GM23338 (cell line): ENCODE data around the gene VWDE. TPM values are rescaled to one million over a fixed set of nuclear protein-coding genes. Genes with fewer than 3 reads are reported as not detected.

ENCODE experiments used
- ATAC-seq: fragments of 200-7000 bp; cut with Tn5 transposase; 3 replicates; pipeline ENCODE4 v1.9.1; 2020
- DNase-seq: peaks from one replicate; pipeline ENCODE4 v3.0.0-alpha.2; 2015; ENCODE audit warnings: low spot score
- H2AFZ ChIP-seq: fragments of 200-600 bp; sonication (generic); 2 replicates; pipeline ENCODE4 v1.8.0; 2016; ENCODE audit warnings: antibody characterized with exemption, mild to moderate bottlenecking, moderate library complexity
- H3F3A ChIP-seq: fragments of 200-600 bp; sonication (generic); replicated peaks from 2 replicates; pipeline ENCODE4 v1.8.0; 2017; ENCODE audit warnings: antibody characterized with exemption, mixed run types, low read depth
- H3K27ac ChIP-seq: fragments of 200-600 bp; sonication (generic); 2 replicates; pipeline ENCODE4 v1.6.1; 2016; ENCODE audit warnings: low read depth
- H3K27me3 ChIP-seq: fragments of 200-600 bp; sonication (generic); 2 replicates; pipeline ENCODE4 v1.8.0; 2016; ENCODE audit warnings: mild to moderate bottlenecking, mixed run types, moderate library complexity; ENCODE audit not compliant: insufficient read depth
- H3K36me3 ChIP-seq: fragments of 200-600 bp; sonication (generic); 2 replicates; pipeline ENCODE4 v1.8.0; 2016; ENCODE audit warnings: mild to moderate bottlenecking; ENCODE audit not compliant: insufficient read depth
- H3K4me1 ChIP-seq: fragments of 200-600 bp; sonication (generic); 2 replicates; pipeline ENCODE4 v1.8.0; 2016; ENCODE audit warnings: mild to moderate bottlenecking, moderate library complexity; ENCODE audit not compliant: insufficient read depth
- H3K4me2 ChIP-seq: fragments of 200-600 bp; sonication (generic); 2 replicates; pipeline ENCODE4 v1.7.1; 2017; ENCODE audit warnings: mixed run types
- H3K4me3 ChIP-seq: fragments of 200-600 bp; sonication (generic); 2 replicates; pipeline ENCODE4 v1.6.1; 2016; ENCODE audit warnings: mixed run types
- H3K79me2 ChIP-seq: fragments of 200-600 bp; sonication (generic); replicated peaks from 2 replicates; pipeline ENCODE4 v1.8.0; 2017; ENCODE audit warnings: mild to moderate bottlenecking; ENCODE audit not compliant: insufficient read depth
- H3K9me2 ChIP-seq: fragments of 200-600 bp; sonication (generic); 2 replicates; pipeline ENCODE4 v1.8.0; 2017; ENCODE audit not compliant: insufficient read depth
- H4K20me1 ChIP-seq: fragments of 200-600 bp; sonication (generic); replicated peaks from 2 replicates; pipeline ENCODE4 v1.8.0; 2017; ENCODE audit warnings: mild to moderate bottlenecking; ENCODE audit not compliant: insufficient read depth
- H3K27ac Mint-ChIP-seq: 2 replicates; pipeline ENCODE4 v1.8.0; 2020; ENCODE audit warnings: inconsistent platforms, mild to moderate bottlenecking, moderate library complexity, mixed read lengths
- H3K27me3 Mint-ChIP-seq: 3 replicates; pipeline ENCODE4 v1.8.0; 2022; ENCODE audit warnings: low read depth, mild to moderate bottlenecking, moderate library complexity, mixed read lengths, inconsistent platforms; ENCODE audit not compliant: insufficient read depth, poor library complexity
- H3K36me3 Mint-ChIP-seq: 3 replicates; pipeline ENCODE4 v1.8.0; 2021; ENCODE audit warnings: low read depth, mild to moderate bottlenecking, inconsistent platforms, moderate library complexity, mixed read lengths
- H3K4me1 Mint-ChIP-seq: 3 replicates; pipeline ENCODE4 v1.8.0; 2020; ENCODE audit warnings: mild to moderate bottlenecking, inconsistent platforms, mixed read lengths
- H3K4me3 Mint-ChIP-seq: 3 replicates; pipeline ENCODE4 v1.8.0; 2021; ENCODE audit warnings: moderate library complexity, mild to moderate bottlenecking, inconsistent platforms, mixed read lengths
- H3K9me3 Mint-ChIP-seq: 3 replicates; pipeline ENCODE4 v1.8.0; 2020; ENCODE audit warnings: moderate library complexity, mild to moderate bottlenecking, inconsistent platforms, mixed read lengths
- CREB1 ChIP-seq: fragments of 250-450 bp; sonication (Bioruptor Pico); IDR thresholded peaks from 2 replicates; pipeline ENCODE4 v1.5.0; 2020; ENCODE audit warnings: low read depth, mild to moderate bottlenecking, moderate library complexity
- EZH2 ChIP-seq: fragments of 200-600 bp; sonication (generic); IDR thresholded peaks from one replicate; pipeline ENCODE4 v1.8.0; 2017; ENCODE audit warnings: antibody characterized with exemption, mild to moderate bottlenecking, low read depth; ENCODE audit not compliant: unreplicated experiment
- EZH2phosphoT487 ChIP-seq: fragments of 200-600 bp; sonication (generic); IDR thresholded peaks from one replicate; pipeline ENCODE4 v1.8.1; 2018; ENCODE audit warnings: antibody characterized with exemption; ENCODE audit not compliant: unreplicated experiment
- JUNB ChIP-seq: IDR thresholded peaks from one replicate; pipeline ENCODE4 v1.6.1; 2016; ENCODE audit warnings: antibody characterized with exemption; ENCODE audit not compliant: unreplicated experiment
- NANOG ChIP-seq: IDR thresholded peaks from 2 replicates; pipeline ENCODE4 v1.6.1; 2016; ENCODE audit warnings: antibody characterized with exemption, borderline replicate concordance
- POLR2AphosphoS5 ChIP-seq: IDR thresholded peaks from 2 replicates; pipeline ENCODE4 v1.6.1; 2016; ENCODE audit warnings: antibody characterized with exemption, low read depth
- STAT1 ChIP-seq: IDR thresholded peaks from one replicate; pipeline ENCODE4 v1.6.1; 2016; ENCODE audit warnings: antibody characterized with exemption; ENCODE audit not compliant: unreplicated experiment
- ZNF114 ChIP-seq: fragments of 250-450 bp; sonication (Bioruptor Pico); IDR thresholded peaks from 2 replicates; pipeline ENCODE4 v1.5.0; 2020; ENCODE audit warnings: mild to moderate bottlenecking, moderate library complexity
- ZNF331 ChIP-seq: fragments of 250-450 bp; sonication (Bioruptor Pico); IDR thresholded peaks from 2 replicates; pipeline ENCODE4 v1.5.0; 2020; ENCODE audit warnings: low read depth, mild to moderate bottlenecking, moderate library complexity
- polyA plus RNA-seq: library from polyadenylated mRNA; unstranded; fragments of >200 nt; fragmentation: Nextera tagmentation; extraction: Ambion mirVana; gene quantifications from 2 replicates; pipeline ENCODE4 v1.2.1, GENCODE V29; 2016
- total RNA-seq: library from RNA; depleted of rRNA; stranded (reverse); fragments of >200 nt; shearing (Covaris generic); gene quantifications from 2 replicates; pipeline ENCODE4 v1.2.3, GENCODE V29; 2014
- TF ChIP-seq, protein P1 (sequence below): IDR thresholded peaks from one replicate; pipeline ENCODE4 v1.6.1; 2018; ENCODE audit warnings: antibody characterized with exemption; ENCODE audit not compliant: unreplicated experiment
- TF ChIP-seq, protein P2 (sequence below): fragments of 250-450 bp; sonication (Bioruptor Pico); IDR thresholded peaks from 2 replicates; pipeline ENCODE4 v1.5.0; 2020; ENCODE audit warnings: mild to moderate bottlenecking, moderate library complexity
- TF ChIP-seq, protein P3 (sequence below): IDR thresholded peaks from 2 replicates; pipeline ENCODE4 v1.6.1; 2016; ENCODE audit warnings: antibody characterized with exemption
- TF ChIP-seq, protein P4 (sequence below), 2 experiments: fragments of 200-600 bp in 1 of 2; sonication (generic) in 1 of 2; conservative IDR thresholded peaks; 2 replicates each; pipeline versions ENCODE4 v1.5.1 to v1.6.1; 2016 to 2017; ENCODE audit warnings: antibody characterized with exemption in 2 of 2, low read depth in 2 of 2, mild to moderate bottlenecking in 2 of 2, moderate library complexity in 1 of 2

VWDE gene
- total and polyA plus RNA-seq, 2 experiments from 2014 or later: 24.6 to 45.5 TPM

DNA sequence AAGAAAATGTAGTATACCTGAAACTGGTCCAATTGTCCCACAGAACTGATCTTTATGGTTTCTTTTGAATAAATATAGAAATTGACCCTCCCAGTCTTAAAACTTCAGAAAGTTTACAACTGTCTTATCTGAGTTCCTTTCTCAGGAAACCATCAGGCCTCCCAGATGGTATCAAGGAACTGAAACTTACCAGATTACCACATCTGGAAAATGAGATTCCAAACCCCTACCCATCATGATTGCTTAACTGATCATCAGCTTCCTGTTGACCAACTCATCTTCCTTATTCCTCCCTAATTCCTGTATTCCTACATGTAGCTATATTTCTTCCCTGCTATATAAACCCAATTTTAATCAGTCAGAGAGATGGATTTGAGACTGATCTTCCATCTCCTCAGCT, 5.5 kb downstream of the VWDE start:
- Histone ChIP-seq H3K79me2 (peaks cover 100% of the 10 kb centered on the region), H4K20me1 (peaks cover 9% of the 10 kb centered on the region; the same call in 1 of the 2 replicates), H2AFZ (no peak overlapping the region), H3F3A (no peaks in the 10 kb centered on the region), H3K4me2 (no peak overlapping the region), H3K36me3 (0 out of 2 replicates have a peak, but pooled peaks cover 7% of the 10 kb centered on the region), H3K9me2 (peaks cover 3% of the 10 kb centered on the region; the same call in 1 of the 2 replicates), H3K27ac (no peak overlapping the region), H3K4me3 (no peak overlapping the region), H3K4me1 (peaks cover 41% of the 10 kb centered on the region), H3K27me3 (no peaks in the 10 kb centered on the region)
- no peak for DNase-seq
- Mint-ChIP-seq H3K36me3 (peaks cover 24% of the 10 kb centered on the region), H3K27me3 (no peaks in the 10 kb centered on the region), H3K9me3 (peaks cover 19% of the 10 kb centered on the region), H3K4me1 (peaks cover 39% of the 10 kb centered on the region), H3K4me3 (no peak overlapping the region), H3K27ac (no peak overlapping the region)
- ATAC-seq: no peak
- TF ChIP-seq, protein P1, sequence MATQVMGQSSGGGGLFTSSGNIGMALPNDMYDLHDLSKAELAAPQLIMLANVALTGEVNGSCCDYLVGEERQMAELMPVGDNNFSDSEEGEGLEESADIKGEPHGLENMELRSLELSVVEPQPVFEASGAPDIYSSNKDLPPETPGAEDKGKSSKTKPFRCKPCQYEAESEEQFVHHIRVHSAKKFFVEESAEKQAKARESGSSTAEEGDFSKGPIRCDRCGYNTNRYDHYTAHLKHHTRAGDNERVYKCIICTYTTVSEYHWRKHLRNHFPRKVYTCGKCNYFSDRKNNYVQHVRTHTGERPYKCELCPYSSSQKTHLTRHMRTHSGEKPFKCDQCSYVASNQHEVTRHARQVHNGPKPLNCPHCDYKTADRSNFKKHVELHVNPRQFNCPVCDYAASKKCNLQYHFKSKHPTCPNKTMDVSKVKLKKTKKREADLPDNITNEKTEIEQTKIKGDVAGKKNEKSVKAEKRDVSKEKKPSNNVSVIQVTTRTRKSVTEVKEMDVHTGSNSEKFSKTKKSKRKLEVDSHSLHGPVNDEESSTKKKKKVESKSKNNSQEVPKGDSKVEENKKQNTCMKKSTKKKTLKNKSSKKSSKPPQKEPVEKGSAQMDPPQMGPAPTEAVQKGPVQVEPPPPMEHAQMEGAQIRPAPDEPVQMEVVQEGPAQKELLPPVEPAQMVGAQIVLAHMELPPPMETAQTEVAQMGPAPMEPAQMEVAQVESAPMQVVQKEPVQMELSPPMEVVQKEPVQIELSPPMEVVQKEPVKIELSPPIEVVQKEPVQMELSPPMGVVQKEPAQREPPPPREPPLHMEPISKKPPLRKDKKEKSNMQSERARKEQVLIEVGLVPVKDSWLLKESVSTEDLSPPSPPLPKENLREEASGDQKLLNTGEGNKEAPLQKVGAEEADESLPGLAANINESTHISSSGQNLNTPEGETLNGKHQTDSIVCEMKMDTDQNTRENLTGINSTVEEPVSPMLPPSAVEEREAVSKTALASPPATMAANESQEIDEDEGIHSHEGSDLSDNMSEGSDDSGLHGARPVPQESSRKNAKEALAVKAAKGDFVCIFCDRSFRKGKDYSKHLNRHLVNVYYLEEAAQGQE: no peak
- TF ChIP-seq ZNF114 (CRISPR knock-in tag) (no peak), CREB1 (no peak), EZH2 (no peak), JUNB (no peak), ZNF331 (CRISPR knock-in tag) (no peak), POLR2AphosphoS5 (no peak), STAT1 (no peak), NANOG (no peak), EZH2phosphoT487 (no peak)
- TF ChIP-seq, protein P2, sequence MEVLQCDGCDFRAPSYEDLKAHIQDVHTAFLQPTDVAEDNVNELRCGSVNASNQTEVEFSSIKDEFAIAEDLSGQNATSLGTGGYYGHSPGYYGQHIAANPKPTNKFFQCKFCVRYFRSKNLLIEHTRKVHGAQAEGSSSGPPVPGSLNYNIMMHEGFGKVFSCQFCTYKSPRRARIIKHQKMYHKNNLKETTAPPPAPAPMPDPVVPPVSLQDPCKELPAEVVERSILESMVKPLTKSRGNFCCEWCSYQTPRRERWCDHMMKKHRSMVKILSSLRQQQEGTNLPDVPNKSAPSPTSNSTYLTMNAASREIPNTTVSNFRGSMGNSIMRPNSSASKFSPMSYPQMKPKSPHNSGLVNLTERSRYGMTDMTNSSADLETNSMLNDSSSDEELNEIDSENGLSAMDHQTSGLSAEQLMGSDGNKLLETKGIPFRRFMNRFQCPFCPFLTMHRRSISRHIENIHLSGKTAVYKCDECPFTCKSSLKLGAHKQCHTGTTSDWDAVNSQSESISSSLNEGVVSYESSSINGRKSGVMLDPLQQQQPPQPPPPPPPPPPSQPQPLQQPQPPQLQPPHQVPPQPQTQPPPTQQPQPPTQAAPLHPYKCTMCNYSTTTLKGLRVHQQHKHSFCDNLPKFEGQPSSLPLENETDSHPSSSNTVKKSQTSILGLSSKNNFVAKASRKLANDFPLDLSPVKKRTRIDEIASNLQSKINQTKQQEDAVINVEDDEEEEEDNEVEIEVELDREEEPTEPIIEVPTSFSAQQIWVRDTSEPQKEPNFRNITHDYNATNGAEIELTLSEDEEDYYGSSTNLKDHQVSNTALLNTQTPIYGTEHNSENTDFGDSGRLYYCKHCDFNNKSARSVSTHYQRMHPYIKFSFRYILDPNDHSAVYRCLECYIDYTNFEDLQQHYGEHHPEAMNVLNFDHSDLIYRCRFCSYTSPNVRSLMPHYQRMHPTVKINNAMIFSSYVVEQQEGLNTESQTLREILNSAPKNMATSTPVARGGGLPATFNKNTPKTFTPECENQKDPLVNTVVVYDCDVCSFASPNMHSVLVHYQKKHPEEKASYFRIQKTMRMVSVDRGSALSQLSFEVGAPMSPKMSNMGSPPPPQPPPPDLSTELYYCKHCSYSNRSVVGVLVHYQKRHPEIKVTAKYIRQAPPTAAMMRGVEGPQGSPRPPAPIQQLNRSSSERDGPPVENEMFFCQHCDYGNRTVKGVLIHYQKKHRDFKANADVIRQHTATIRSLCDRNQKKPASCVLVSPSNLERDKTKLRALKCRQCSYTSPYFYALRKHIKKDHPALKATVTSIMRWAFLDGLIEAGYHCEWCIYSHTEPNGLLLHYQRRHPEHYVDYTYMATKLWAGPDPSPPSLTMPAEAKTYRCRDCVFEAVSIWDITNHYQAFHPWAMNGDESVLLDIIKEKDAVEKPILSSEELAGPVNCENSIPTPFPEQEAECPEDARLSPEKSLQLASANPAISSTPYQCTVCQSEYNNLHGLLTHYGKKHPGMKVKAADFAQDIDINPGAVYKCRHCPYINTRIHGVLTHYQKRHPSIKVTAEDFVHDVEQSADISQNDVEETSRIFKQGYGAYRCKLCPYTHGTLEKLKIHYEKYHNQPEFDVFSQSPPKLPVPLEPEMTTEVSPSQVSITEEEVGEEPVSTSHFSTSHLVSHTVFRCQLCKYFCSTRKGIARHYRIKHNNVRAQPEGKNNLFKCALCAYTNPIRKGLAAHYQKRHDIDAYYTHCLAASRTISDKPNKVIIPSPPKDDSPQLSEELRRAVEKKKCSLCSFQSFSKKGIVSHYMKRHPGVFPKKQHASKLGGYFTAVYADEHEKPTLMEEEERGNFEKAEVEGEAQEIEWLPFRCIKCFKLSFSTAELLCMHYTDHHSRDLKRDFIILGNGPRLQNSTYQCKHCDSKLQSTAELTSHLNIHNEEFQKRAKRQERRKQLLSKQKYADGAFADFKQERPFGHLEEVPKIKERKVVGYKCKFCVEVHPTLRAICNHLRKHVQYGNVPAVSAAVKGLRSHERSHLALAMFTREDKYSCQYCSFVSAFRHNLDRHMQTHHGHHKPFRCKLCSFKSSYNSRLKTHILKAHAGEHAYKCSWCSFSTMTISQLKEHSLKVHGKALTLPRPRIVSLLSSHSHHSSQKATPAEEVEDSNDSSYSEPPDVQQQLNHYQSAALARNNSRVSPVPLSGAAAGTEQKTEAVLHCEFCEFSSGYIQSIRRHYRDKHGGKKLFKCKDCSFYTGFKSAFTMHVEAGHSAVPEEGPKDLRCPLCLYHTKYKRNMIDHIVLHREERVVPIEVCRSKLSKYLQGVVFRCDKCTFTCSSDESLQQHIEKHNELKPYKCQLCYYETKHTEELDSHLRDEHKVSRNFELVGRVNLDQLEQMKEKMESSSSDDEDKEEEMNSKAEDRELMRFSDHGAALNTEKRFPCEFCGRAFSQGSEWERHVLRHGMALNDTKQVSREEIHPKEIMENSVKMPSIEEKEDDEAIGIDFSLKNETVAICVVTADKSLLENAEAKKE: no peak
- TF ChIP-seq, protein P3, sequence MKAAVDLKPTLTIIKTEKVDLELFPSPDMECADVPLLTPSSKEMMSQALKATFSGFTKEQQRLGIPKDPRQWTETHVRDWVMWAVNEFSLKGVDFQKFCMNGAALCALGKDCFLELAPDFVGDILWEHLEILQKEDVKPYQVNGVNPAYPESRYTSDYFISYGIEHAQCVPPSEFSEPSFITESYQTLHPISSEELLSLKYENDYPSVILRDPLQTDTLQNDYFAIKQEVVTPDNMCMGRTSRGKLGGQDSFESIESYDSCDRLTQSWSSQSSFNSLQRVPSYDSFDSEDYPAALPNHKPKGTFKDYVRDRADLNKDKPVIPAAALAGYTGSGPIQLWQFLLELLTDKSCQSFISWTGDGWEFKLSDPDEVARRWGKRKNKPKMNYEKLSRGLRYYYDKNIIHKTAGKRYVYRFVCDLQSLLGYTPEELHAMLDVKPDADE: no peak
- TF ChIP-seq, protein P4, sequence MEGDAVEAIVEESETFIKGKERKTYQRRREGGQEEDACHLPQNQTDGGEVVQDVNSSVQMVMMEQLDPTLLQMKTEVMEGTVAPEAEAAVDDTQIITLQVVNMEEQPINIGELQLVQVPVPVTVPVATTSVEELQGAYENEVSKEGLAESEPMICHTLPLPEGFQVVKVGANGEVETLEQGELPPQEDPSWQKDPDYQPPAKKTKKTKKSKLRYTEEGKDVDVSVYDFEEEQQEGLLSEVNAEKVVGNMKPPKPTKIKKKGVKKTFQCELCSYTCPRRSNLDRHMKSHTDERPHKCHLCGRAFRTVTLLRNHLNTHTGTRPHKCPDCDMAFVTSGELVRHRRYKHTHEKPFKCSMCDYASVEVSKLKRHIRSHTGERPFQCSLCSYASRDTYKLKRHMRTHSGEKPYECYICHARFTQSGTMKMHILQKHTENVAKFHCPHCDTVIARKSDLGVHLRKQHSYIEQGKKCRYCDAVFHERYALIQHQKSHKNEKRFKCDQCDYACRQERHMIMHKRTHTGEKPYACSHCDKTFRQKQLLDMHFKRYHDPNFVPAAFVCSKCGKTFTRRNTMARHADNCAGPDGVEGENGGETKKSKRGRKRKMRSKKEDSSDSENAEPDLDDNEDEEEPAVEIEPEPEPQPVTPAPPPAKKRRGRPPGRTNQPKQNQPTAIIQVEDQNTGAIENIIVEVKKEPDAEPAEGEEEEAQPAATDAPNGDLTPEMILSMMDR (conservative IDR thresholded peaks at IDR 0.05; ENCODE audit: low read depth in 2 of 2): no peak
